IPS-NIHi11 (cell line): ENCODE measurements around the gene GGT7.
"Not testable (repeated sequence)": the region's sequence is repeated elsewhere in the genome, so short reads cannot be mapped to it uniquely, and the experiment has no call there.

Source experiments
- DNase-seq: peaks from one replicate; pipeline ENCODE4 v3.0.0; 2012; ENCODE audit warnings: mixed read lengths, low spot score

GGT7 gene

GRCh38 chr20:34842143-34842542 is 30.5 kb downstream of the GGT7 start:
- no peak for DNase-seq

GRCh38 chr20:34834459-34834893 is 38.2 kb downstream of the GGT7 start:
- DNase-seq = no peak

- DNase-seq = no peak
Measured at GRCh38 chr20:34831936-34832335, 40.7 kb downstream of the GGT7 start.

- no peak for DNase-seq
Measured at GRCh38 chr20:34829191-34829590, 43.5 kb downstream of the GGT7 start.

- DNase-seq = peak; percentile 84
Measured at GRCh38 chr20:34825530-34826362, 46.9 kb downstream of the GGT7 start, which contains the start of gene NCOA6. TSS of gene NCOA6 (minus strand) at chr20:34825651. CDS start at chr20:34782355, 43,296 bp downstream.

- DNase-seq = peak; percentile 87
Measured at GRCh38 chr20:34824806-34825529, 47.7 kb downstream of the GGT7 start.

- DNase-seq = peak; percentile 85
Measured at GRCh38 chr20:34824452-34824805, 48.2 kb downstream of the GGT7 start.

- DNase-seq = no peak
Measured at GRCh38 chr20:34824026-34824425, 48.6 kb downstream of the GGT7 start.

GRCh38 chr20:34820805-34821578 is 51.7 kb downstream of the GGT7 start:
- no peak for DNase-seq

GRCh38 chr20:34817801-34818200 is 54.9 kb downstream of the GGT7 start:
- DNase-seq = no peak

GRCh38 chr20:34817072-34817471 is 55.6 kb downstream of the GGT7 start:
- no peak for DNase-seq

GRCh38 chr20:34815636-34816035 is 57.0 kb downstream of the GGT7 start:
- DNase-seq = no peak

- no peak for DNase-seq
Measured at GRCh38 chr20:34808583-34808982, 64.1 kb downstream of the GGT7 start.

GRCh38 chr20:34807944-34808465 is 64.7 kb downstream of the GGT7 start:
- not testable (repeated sequence) for DNase-seq

GRCh38 chr20:34806255-34806654 is 66.4 kb downstream of the GGT7 start:
- no peak for DNase-seq

GRCh38 chr20:34798871-34799270 is 73.8 kb downstream of the GGT7 start:
- no peak for DNase-seq

- no peak for DNase-seq
Measured at GRCh38 chr20:34798328-34798727, 74.3 kb downstream of the GGT7 start.

- DNase-seq = no peak
Measured at GRCh38 chr20:34797012-34797995, 75.4 kb downstream of the GGT7 start.
